ENCODE measurements around the gene SMYD3.

Gene SMYD3

DNA sequence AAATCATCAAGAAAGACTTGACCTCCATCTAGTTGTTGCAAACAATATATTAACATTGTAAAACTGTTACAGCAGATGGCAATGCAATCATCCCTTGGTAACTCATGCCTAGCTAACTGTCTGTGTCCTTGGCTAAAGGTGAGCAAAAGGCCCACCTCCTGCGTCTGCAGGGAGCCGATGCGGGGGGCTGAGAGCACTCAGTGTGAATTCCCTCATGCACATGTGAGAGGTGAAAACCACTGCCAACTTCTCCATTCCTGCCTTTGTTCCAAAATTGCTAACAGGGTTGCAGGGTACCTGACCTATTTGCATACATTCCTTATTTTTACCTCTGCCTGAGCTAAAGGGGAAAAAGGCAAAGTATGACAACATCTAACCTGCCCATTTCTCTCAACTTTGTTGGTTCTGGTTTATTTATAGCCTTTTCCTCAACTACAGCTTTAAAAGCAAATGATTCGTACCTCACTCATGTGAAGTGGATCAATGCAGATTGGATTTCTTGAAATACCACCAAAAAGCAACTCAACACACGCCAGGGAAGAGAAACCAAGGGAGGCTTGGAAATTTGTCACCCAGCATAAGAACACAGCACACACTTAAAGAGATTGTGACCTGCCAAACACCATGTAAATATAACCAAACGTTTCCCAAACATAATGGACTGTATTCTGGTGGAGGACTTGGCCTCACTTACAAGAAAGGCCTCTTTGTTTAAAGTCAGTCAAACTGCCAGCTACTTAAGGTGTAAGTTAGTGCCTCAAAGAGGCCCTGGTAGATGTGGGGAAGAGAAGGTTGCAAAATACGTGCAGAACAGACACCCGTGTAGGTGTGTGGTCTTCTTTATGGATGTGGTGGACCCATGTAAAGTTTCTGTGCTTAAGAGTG is 651.0 kb downstream of the SMYD3 start:
- DNase-seq (ENCODE audit: low read depth) = no peak
- TF ChIP-seq, protein P1, sequence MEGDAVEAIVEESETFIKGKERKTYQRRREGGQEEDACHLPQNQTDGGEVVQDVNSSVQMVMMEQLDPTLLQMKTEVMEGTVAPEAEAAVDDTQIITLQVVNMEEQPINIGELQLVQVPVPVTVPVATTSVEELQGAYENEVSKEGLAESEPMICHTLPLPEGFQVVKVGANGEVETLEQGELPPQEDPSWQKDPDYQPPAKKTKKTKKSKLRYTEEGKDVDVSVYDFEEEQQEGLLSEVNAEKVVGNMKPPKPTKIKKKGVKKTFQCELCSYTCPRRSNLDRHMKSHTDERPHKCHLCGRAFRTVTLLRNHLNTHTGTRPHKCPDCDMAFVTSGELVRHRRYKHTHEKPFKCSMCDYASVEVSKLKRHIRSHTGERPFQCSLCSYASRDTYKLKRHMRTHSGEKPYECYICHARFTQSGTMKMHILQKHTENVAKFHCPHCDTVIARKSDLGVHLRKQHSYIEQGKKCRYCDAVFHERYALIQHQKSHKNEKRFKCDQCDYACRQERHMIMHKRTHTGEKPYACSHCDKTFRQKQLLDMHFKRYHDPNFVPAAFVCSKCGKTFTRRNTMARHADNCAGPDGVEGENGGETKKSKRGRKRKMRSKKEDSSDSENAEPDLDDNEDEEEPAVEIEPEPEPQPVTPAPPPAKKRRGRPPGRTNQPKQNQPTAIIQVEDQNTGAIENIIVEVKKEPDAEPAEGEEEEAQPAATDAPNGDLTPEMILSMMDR (conservative IDR thresholded peaks at IDR 0.05; ENCODE audit: low read depth, low read length) = no peak

DNA sequence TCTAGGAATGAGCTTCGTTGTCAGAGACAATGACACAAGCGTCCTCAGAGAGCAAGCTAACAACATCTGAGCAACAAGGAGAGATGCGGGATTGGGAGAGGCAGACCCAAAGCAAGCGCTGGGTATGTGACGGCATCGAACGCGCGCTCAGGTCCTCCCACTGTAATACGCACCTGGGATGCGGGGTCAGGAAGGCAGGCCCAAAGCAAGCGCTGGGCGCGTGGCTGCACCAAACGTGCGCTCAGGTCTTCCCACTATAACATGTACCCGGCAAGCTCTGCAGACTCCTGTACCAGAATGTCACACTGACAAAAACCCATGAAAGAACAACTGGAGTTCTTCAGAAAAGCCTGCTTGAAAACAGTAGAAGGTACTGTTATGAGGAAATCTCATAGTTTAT is 653.8 kb downstream of the SMYD3 start:
- no peak for DNase-seq (ENCODE audit: low read depth)
- H3K4me3 ChIP-seq (ENCODE audit: low read depth, low read length) = no peak overlapping the region
- TF ChIP-seq, protein P1 (conservative IDR thresholded peaks at IDR 0.05; ENCODE audit: low read depth, low read length) = no peak

More for the DNA sequence above, 651.0 kb downstream of the SMYD3 start:
- H3K4me3 ChIP-seq (ENCODE audit: low read depth, low read length) = no peak overlapping the region

DNA sequence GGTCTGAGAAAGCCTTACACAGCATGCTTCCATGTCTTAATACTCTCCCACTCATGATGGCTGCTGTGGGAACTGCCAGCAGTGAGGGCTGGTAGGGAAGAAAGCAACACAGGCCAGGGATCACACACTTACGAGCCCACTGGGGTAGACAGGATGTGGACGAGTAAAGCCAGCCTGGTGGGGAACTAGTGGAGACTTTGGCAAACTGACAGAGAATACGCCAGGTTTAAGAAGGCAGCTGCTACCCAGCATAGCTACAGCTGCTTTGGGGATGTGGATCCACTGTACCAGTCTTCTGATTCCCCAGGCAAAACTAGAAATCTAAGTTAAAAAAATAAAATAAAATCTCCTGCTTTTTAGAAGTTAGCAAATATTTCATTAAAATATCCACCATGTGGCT is 664.0 kb downstream of the SMYD3 start:
- peak; percentile 19 for DNase-seq (ENCODE audit: low read depth)
- H3K4me3 ChIP-seq (ENCODE audit: low read depth, low read length) = no peak overlapping the region
- TF ChIP-seq, protein P1 (conservative IDR thresholded peaks at IDR 0.05; ENCODE audit: low read depth, low read length) = no peak

DNA sequence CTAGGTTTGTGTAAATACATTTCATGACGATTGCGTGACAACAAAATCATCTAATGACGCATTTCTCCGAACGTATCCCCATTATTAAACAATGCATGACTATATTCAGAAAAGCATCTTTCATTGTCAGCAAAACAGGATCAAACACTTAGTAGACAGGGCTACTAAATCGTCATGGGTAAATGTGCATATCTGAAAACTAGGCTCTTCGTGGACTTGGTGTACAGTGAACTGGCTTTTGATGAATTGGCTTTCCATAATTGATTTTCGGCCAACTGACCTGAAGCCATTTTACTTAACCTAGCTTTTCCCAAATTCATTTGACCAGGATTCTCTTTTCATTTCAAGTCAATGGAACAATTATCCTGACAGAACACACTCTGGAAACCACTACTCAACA is 665.0 kb downstream of the SMYD3 start:
- no peak for DNase-seq (ENCODE audit: low read depth)
- H3K4me3 ChIP-seq (ENCODE audit: low read depth, low read length) = no peak overlapping the region
- TF ChIP-seq, protein P1 (conservative IDR thresholded peaks at IDR 0.05; ENCODE audit: low read depth, low read length) = no peak

DNA sequence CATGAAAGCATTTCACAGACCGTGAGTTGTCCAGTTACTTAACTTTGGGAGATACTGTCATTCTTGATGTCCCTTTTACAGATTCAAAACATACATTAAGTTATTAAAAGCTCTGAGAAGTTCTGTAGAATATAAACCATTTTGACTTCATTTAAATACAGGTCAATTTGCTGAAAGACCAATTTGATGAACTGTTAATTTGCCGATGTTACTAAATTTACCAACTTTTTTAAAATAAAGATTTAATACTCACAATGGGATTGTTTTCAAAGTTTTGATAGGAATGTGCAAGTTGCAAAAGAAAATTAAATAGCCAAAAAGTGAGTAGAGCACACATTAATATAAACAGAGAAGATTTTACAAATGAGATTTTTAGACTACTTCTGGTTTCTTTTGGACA is 666.1 kb downstream of the SMYD3 start:
- no peak overlapping the region for H3K4me3 ChIP-seq (ENCODE audit: low read depth, low read length)
- DNase-seq (ENCODE audit: low read depth) = no peak
- TF ChIP-seq, protein P1 (conservative IDR thresholded peaks at IDR 0.05; ENCODE audit: low read depth, low read length) = no peak

DNA sequence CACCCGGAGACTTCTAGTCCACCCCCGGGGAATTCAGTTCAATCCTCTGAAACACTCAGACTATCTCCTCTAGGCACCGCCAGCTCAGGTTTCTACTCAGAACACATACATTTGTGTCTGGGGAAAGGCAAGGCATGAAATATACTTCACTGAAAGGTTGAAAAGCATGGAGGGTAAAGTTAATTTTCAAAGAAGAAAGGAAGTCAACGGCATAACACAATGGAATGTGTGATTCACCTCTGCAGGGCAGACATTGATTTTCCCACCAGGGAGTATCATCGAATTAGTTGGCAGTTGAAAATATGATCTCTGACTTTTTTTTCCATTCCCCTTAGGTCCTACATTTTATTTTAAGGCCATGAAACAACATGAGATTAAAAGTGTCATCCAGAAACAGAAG is 669.4 kb downstream of the SMYD3 start:
- peak; percentile 60 for DNase-seq (ENCODE audit: low read depth)
- TF ChIP-seq, protein P1 (conservative IDR thresholded peaks at IDR 0.05; ENCODE audit: low read depth, low read length) = no peak
- no peak overlapping the region for H3K4me3 ChIP-seq (ENCODE audit: low read depth, low read length)

DNA sequence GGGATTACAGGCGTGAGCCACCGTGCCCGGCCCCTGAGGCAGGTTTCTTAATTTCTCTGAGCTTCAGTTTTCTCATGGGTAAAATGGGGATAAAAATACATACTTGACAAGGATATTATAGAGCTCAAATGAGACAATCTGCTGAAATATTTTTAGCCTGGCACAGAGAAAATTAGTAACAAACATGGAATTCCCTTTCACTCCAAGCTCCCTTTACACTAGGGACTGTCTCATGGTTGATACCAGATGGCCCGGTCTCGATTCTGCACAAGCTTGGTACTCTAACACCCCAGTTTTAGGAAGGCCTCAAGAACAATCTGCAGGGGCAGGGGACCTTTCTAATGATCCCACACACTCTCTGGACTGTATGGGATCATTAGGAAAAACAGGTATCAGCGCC is 671.7 kb downstream of the SMYD3 start:
- TF ChIP-seq, protein P1 (conservative IDR thresholded peaks at IDR 0.05; ENCODE audit: low read depth, low read length) = no peak
- H3K4me3 ChIP-seq (ENCODE audit: low read depth, low read length) = no peak overlapping the region
- no peak for DNase-seq (ENCODE audit: low read depth)
